K562 (cell line): ENCODE measurements around the gene TMEM139.

ENCODE experiments used
- ATF7 ChIP-seq: fragments of 450-650 bp; IDR thresholded peaks from 2 replicates; pipeline ENCODE4 v1.7.1; 2014; ENCODE audit warnings: mild to moderate bottlenecking, moderate library complexity
- CHCHD3 ChIP-seq: fragments of 250-450 bp; sonication (Bioruptor Pico); IDR thresholded peaks from 2 replicates; pipeline ENCODE4 v2.1.2; 2022; ENCODE audit warnings: mild to moderate bottlenecking
- ERF ChIP-seq: fragments of 450-650 bp; formaldehyde crosslinking; IDR thresholded peaks from 2 replicates; pipeline ENCODE4 v1.4.0; 2020; ENCODE audit warnings: mild to moderate bottlenecking, mixed read lengths
- GTF2F1 ChIP-seq: IDR thresholded peaks from 2 replicates; pipeline ENCODE4 v1.6.1; 2011; ENCODE audit warnings: low read depth, low read length, improper control_type of control experiment
- HDAC2 ChIP-seq: fragments of 450-650 bp; IDR thresholded peaks from 2 replicates; pipeline ENCODE4 v1.6.1; 2016; ENCODE audit warnings: mild to moderate bottlenecking
- KDM1A ChIP-seq, 2 experiments: fragments of 450-650 bp; IDR thresholded peaks; 2 replicates each; pipeline ENCODE4 v1.6.1; 2016; ENCODE audit warnings: mild to moderate bottlenecking in 2 of 2
- MAFK ChIP-seq: IDR thresholded peaks from 2 replicates; pipeline ENCODE4 v1.6.1; 2011; ENCODE audit warnings: low read length, improper control_type of control experiment
- MXI1 ChIP-seq: IDR thresholded peaks from 2 replicates; pipeline ENCODE4 v1.6.1; 2011; ENCODE audit warnings: low read depth, mild to moderate bottlenecking, improper control_type of control experiment, low read length
- NFIC ChIP-seq: fragments of 450-650 bp; IDR thresholded peaks from 2 replicates; pipeline ENCODE4 v1.6.1; 2017; ENCODE audit warnings: mild to moderate bottlenecking, inconsistent platforms
- PREB ChIP-seq: sonication (generic); formaldehyde crosslinking; IDR thresholded peaks from 2 replicates; pipeline ENCODE4 v1.8.1; 2023; ENCODE audit warnings: mild to moderate bottlenecking, missing genetic modification reagents
- TRIM24 ChIP-seq, 2 experiments: fragments of 450-650 bp; IDR thresholded peaks; 2 replicates each; pipeline ENCODE4 v1.6.1; 2016
- YY1 ChIP-seq, 3 experiments: IDR thresholded peaks; 2 replicates each; pipeline ENCODE4 v1.6.1; 2011; ENCODE audit warnings: low read length in 2 of 3, mild to moderate bottlenecking in 2 of 3, moderate library complexity in 2 of 3, borderline replicate concordance in 1 of 3, control low read depth in 1 of 3, low read depth in 1 of 3; ENCODE audit not compliant: insufficient read depth in 3 of 3, insufficient replicate concordance in 2 of 3, control insufficient read depth in 1 of 3, insufficient read length in 1 of 3; ENCODE audit errors: extremely low read depth in 1 of 3
- TF ChIP-seq, protein P1 (sequence below): fragments of 150-350 bp; IDR thresholded peaks from 2 replicates; pipeline ENCODE4 v1.6.1; 2014; ENCODE audit warnings: low read depth, mild to moderate bottlenecking, low read length, borderline replicate concordance

DNA sequence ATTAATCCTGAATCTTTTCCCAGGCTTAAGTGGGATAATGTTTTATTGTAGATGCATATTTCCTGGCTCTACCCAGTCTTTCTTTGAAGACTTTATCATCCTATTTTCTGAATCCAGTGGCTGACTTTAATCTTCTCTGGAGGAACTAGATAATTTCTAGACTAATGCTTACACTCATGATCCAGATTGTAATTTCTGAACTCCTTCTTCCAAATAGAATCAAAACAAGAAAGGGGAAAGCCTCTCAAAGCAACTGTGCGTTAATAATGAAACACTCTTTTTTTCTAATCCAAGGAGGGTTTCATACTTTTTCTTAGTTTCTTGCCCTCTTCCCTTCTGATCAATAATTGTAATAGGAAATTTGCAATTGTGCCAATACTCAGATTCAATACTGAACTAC, 13.5 kb upstream of the TMEM139 start:
- TF ChIP-seq MAFK, result no peak
- TF ChIP-seq YY1 (IDR thresholded peaks at IDR 0.05; ENCODE audit: borderline replicate concordance in 1 of 3, control insufficient read depth in 1 of 3, extremely low read depth in 1 of 3, insufficient read depth in 3 of 3, insufficient read length in 1 of 3, insufficient replicate concordance in 2 of 3, low read depth in 1 of 3, low read length in 2 of 3), result no peak
- no peak for TF ChIP-seq TRIM24 (IDR thresholded peaks at IDR 0.05)
- TF ChIP-seq CHCHD3 (CRISPR knock-in tag), result no peak
- TF ChIP-seq, protein P1, sequence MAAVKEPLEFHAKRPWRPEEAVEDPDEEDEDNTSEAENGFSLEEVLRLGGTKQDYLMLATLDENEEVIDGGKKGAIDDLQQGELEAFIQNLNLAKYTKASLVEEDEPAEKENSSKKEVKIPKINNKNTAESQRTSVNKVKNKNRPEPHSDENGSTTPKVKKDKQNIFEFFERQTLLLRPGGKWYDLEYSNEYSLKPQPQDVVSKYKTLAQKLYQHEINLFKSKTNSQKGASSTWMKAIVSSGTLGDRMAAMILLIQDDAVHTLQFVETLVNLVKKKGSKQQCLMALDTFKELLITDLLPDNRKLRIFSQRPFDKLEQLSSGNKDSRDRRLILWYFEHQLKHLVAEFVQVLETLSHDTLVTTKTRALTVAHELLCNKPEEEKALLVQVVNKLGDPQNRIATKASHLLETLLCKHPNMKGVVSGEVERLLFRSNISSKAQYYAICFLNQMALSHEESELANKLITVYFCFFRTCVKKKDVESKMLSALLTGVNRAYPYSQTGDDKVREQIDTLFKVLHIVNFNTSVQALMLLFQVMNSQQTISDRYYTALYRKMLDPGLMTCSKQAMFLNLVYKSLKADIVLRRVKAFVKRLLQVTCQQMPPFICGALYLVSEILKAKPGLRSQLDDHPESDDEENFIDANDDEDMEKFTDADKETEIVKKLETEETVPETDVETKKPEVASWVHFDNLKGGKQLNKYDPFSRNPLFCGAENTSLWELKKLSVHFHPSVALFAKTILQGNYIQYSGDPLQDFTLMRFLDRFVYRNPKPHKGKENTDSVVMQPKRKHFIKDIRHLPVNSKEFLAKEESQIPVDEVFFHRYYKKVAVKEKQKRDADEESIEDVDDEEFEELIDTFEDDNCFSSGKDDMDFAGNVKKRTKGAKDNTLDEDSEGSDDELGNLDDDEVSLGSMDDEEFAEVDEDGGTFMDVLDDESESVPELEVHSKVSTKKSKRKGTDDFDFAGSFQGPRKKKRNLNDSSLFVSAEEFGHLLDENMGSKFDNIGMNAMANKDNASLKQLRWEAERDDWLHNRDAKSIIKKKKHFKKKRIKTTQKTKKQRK, result no peak
- no peak for TF ChIP-seq HDAC2
- TF ChIP-seq NFIC, result no peak
- TF ChIP-seq KDM1A (IDR thresholded peaks at IDR 0.05), result no peak
- TF ChIP-seq ERF (CRISPR knock-in tag), result no peak
- no peak for TF ChIP-seq ATF7
- TF ChIP-seq PREB (CRISPR knock-in tag), result no peak
- TF ChIP-seq GTF2F1, result no peak
- no peak for TF ChIP-seq MXI1
